GM12878 (cell line): ENCODE measurements around the gene MSH2. TPM values are rescaled to one million over a fixed set of nuclear protein-coding genes. Genes with fewer than 3 reads are reported as not detected.

Source experiments
- ATF3 ChIP-seq: IDR thresholded peaks from 2 replicates; pipeline ENCODE4 v1.6.1; 2011; ENCODE audit warnings: low read depth, mild to moderate bottlenecking, low read length, moderate library complexity, borderline replicate concordance; ENCODE audit errors: extremely low read depth
- IRF3 ChIP-seq: fragments of 450-650 bp; IDR thresholded peaks from 2 replicates; pipeline ENCODE4 v1.6.1; 2014; ENCODE audit warnings: mild to moderate bottlenecking
- MLLT1 ChIP-seq: fragments of 450-650 bp; IDR thresholded peaks from 2 replicates; pipeline ENCODE4 v1.6.1; 2016; ENCODE audit warnings: mild to moderate bottlenecking
- NRF1 ChIP-seq: conservative IDR thresholded peaks from 2 replicates; pipeline ENCODE4 v1.6.1; 2011; ENCODE audit warnings: mild to moderate bottlenecking, low read depth, low read length, improper control_type of control experiment
- PKNOX1 ChIP-seq: fragments of 450-650 bp; IDR thresholded peaks from 2 replicates; pipeline ENCODE4 v1.6.1; 2016; ENCODE audit warnings: mild to moderate bottlenecking
- SIX5 ChIP-seq: IDR thresholded peaks from 2 replicates; pipeline ENCODE4 v1.6.1; 2011; ENCODE audit warnings: mild to moderate bottlenecking, low read depth, low read length, moderate library complexity; ENCODE audit not compliant: severe bottlenecking
- SRF ChIP-seq, 2 experiments: IDR thresholded peaks; 2 replicates each; pipeline ENCODE4 v1.6.1; 2011; ENCODE audit warnings: low read depth in 2 of 2, low read length in 2 of 2, mild to moderate bottlenecking in 1 of 2, moderate library complexity in 1 of 2
- STAT3 ChIP-seq: IDR thresholded peaks from 2 replicates; pipeline ENCODE4 v1.6.1; 2011; ENCODE audit warnings: low read depth, low read length, improper control_type of control experiment
- SUZ12 ChIP-seq: fragments of 200-600 bp; sonication (generic); IDR thresholded peaks from one replicate; pipeline ENCODE4 v1.6.1; 2018; ENCODE audit warnings: antibody characterized with exemption, mild to moderate bottlenecking; ENCODE audit not compliant: unreplicated experiment
- TCF7 ChIP-seq: IDR thresholded peaks from 2 replicates; pipeline ENCODE4 v1.6.1; 2014; ENCODE audit warnings: antibody characterized with exemption, borderline replicate concordance
- ZBTB33 ChIP-seq: fragments of 450-650 bp; IDR thresholded peaks from 2 replicates; pipeline ENCODE4 v1.6.1; 2017; ENCODE audit warnings: mild to moderate bottlenecking
- ZNF384 ChIP-seq: IDR thresholded peaks from 2 replicates; pipeline ENCODE4 v1.6.1; 2012; ENCODE audit warnings: low read depth, mild to moderate bottlenecking, low read length, improper control_type of control experiment, borderline replicate concordance
- ZNF592 ChIP-seq: fragments of 450-650 bp; IDR thresholded peaks from 2 replicates; pipeline ENCODE4 v1.6.1; 2017; ENCODE audit warnings: mild to moderate bottlenecking, moderate library complexity
- ZNF622 ChIP-seq: fragments of 450-650 bp; IDR thresholded peaks from 2 replicates; pipeline ENCODE4 v1.6.1; 2017; ENCODE audit warnings: mild to moderate bottlenecking, inconsistent platforms
- polyA plus RNA-seq, 11 experiments: library from polyadenylated mRNA; depleted of rRNA in 4 of 11; unstranded in 6 of 11; stranded (reverse) in 5 of 11; fragments of >200 nt; fragmentation: Nextera tagmentation in 4 of 11; fragmentation: Illumina TruSeq in 1 of 11; extraction: Ambion mirVana in 4 of 11; extraction: Trizol in 1 of 11; gene quantifications; 1 replicate in 1 of 11; 2 replicates in 10 of 11; pipeline versions ENCODE4 v1.2.1 to v1.2.3, GENCODE V29; 2011 to 2016; ENCODE audit warnings: inconsistent platforms in 2 of 11, missing spikeins in 2 of 11, low read depth in 1 of 11
- total RNA-seq, 4 experiments: library from RNA; depleted of rRNA in 3 of 4; stranded (reverse); fragments of >200 nt in 3 of 4; fragmentation: Illumina TruSeq in 1 of 4; extraction: Trizol in 1 of 4; gene quantifications; 2 replicates each; pipeline versions ENCODE4 v1.2.1 to v1.2.3, GENCODE V29; 2013 to 2021
- TF ChIP-seq, protein P1 (sequence below): fragments of 450-650 bp; formaldehyde crosslinking; IDR thresholded peaks from 2 replicates; pipeline ENCODE4 v1.4.0; 2022; ENCODE audit warnings: mild to moderate bottlenecking, moderate library complexity

Gene MSH2
- total and polyA plus RNA-seq, 10 of the 15 experiments (the other 5 are each of a cell fraction or from before 2014, with no cell fraction given) = 24.3 to 94.4 (median 55.5) TPM

DNA sequence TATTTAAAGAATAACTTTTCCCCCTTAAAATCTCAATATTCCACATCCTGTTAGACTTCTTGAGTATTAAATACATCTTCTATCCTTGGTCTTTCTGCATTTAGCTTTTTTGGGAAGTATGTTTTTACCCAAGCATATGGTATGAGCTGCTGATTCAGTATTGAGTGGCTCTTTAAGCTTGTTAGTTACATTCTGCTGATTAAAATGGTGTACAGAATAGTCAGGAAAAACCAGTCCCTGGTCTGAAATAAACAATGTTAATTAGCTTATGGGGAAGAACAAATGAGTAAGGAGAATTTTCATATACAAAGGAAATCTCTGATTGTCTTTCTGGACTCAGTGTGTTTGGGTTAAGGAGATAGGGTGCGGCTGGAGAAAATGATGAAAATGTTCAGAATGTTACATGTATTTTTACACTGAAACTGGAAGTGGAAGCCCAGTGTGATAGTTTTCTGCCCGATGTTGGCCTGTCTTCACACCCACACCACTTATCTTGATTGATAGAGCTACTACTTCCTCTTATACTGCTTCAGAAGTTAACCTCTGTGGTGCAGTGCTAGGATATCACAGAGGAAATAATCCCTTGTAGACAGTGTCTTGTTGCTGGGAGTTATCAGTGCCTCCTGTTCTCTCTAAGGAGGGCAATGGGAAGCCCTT lies 84.0 kb downstream of the MSH2 start (continued):
- TF ChIP-seq SIX5 (no peak), PKNOX1 (peak; percentile 91), ZNF592 (no peak), SUZ12 (no peak), ZBTB33 (no peak), ATF3 (no peak), SRF (IDR thresholded peaks at IDR 0.05; ENCODE audit: low read depth in 2 of 2, low read length in 2 of 2) (no peak), ZNF384 (no peak), TCF7 (no peak), ZNF622 (no peak), STAT3 (no peak), IRF3 (no peak), MLLT1 (no peak), NRF1 (no peak)
- TF ChIP-seq, protein P1, sequence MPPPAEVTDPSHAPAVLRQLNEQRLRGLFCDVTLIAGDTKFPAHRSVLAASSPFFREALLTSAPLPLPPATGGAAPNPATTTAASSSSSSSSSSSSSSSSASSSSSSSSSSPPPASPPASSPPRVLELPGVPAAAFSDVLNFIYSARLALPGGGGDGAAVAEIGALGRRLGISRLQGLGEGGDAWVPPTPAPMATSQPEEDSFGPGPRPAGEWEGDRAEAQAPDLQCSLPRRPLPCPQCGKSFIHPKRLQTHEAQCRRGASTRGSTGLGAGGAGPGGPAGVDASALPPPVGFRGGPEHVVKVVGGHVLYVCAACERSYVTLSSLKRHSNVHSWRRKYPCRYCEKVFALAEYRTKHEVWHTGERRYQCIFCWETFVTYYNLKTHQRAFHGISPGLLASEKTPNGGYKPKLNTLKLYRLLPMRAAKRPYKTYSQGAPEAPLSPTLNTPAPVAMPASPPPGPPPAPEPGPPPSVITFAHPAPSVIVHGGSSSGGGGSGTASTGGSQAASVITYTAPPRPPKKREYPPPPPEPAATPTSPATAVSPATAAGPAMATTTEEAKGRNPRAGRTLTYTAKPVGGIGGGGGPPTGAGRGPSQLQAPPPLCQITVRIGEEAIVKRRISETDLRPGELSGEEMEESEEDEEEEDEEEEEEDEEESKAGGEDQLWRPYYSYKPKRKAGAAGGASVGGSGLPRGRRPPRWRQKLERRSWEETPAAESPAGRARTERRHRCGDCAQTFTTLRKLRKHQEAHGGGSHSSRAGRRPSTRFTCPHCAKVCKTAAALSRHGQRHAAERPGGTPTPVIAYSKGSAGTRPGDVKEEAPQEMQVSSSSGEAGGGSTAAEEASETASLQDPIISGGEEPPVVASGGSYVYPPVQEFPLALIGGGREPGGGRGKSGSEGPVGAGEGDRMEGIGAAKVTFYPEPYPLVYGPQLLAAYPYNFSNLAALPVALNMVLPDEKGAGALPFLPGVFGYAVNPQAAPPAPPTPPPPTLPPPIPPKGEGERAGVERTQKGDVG (CRISPR knock-in tag) = no peak
